Mammary epithelial cell (primary cell): ENCODE results near the gene TOM1L2.

Experiments
- CTCF ChIP-seq, 2 donors: IDR thresholded peaks in 1 of 2; conservative IDR thresholded peaks in 1 of 2; 2 replicates each; pipeline ENCODE4 v1.5.1; 2011 to 2012; ENCODE audit warnings: inconsistent platforms in 2 of 2, low read length in 2 of 2, mild to moderate bottlenecking in 2 of 2, control low read depth in 1 of 2, low read depth in 1 of 2; ENCODE audit not compliant: insufficient read depth in 1 of 2; ENCODE audit errors: extremely low read depth in 1 of 2
- EZH2 ChIP-seq: IDR thresholded peaks from 2 replicates; pipeline ENCODE4 v1.6.1; 2012; ENCODE audit warnings: low read length, inconsistent platforms, borderline replicate concordance

GRCh38 chr17:17934806-17935205, 37.4 kb downstream of the TOM1L2 start:
- TF ChIP-seq CTCF (conservative IDR thresholded peaks at IDR 0.05 in 1 of 2, IDR thresholded peaks at IDR 0.05 in 1 of 2; ENCODE audit: extremely low read depth in 1 of 2, insufficient read depth in 1 of 2, low read depth in 1 of 2, low read length in 2 of 2) (no peak), EZH2 (no peak)
